Inferior parietal cortex (tissue), 1 donor: ENCODE results near the gene TMEM150C.
"Not testable (repeated sequence)": the region's sequence is repeated elsewhere in the genome, so short reads cannot be mapped to it uniquely, and the experiment has no call there.

ENCODE experiments used
- DNase-seq: peaks from one replicate; pipeline ENCODE4 v3.0.0-alpha.2; 2016; ENCODE audit errors: extremely low spot score

Gene TMEM150C

GRCh38 chr4:82569076-82569475 lies 7.3 kb upstream of the TMEM150C start:
- no peak for DNase-seq

GRCh38 chr4:82567444-82567843 lies 5.7 kb upstream of the TMEM150C start:
- DNase-seq = no peak

- DNase-seq = no peak
Observed at GRCh38 chr4:82562564-82562854, 721 bp upstream of the TMEM150C start.

GRCh38 chr4:82560853-82561785 lies 669 bp downstream of the TMEM150C start:
- DNase-seq = peak; percentile 7

GRCh38 chr4:82559735-82560120 lies 2.1 kb downstream of the TMEM150C start:
- no peak for DNase-seq

- DNase-seq = not testable (repeated sequence)
Observed at GRCh38 chr4:82559090-82559734, 2.6 kb downstream of the TMEM150C start.

GRCh38 chr4:82555276-82555675 lies 6.5 kb downstream of the TMEM150C start:
- no peak for DNase-seq

GRCh38 chr4:82553020-82553419 lies 8.8 kb downstream of the TMEM150C start:
- DNase-seq = no peak

GRCh38 chr4:82551734-82552133 lies 10.1 kb downstream of the TMEM150C start:
- DNase-seq = no peak

- not testable (repeated sequence) for DNase-seq
Observed at GRCh38 chr4:82547850-82548249, 13.9 kb downstream of the TMEM150C start.

- DNase-seq = no peak
Observed at GRCh38 chr4:82543131-82543530, 18.7 kb downstream of the TMEM150C start.

- DNase-seq = no peak
Observed at GRCh38 chr4:82542642-82543041, 19.1 kb downstream of the TMEM150C start.

GRCh38 chr4:82529322-82529721 lies 32.5 kb downstream of the TMEM150C start:
- no peak for DNase-seq

- DNase-seq = no peak
Observed at GRCh38 chr4:82528868-82529267, 32.9 kb downstream of the TMEM150C start.

- DNase-seq = no peak
Observed at GRCh38 chr4:82528074-82528473, 33.7 kb downstream of the TMEM150C start.

- DNase-seq = no peak
Observed at GRCh38 chr4:82525307-82525911, 36.4 kb downstream of the TMEM150C start.

GRCh38 chr4:82524570-82525152 lies 37.1 kb downstream of the TMEM150C start:
- no peak for DNase-seq

- DNase-seq = no peak
Observed at GRCh38 chr4:82523179-82523578, 38.6 kb downstream of the TMEM150C start.

- DNase-seq = no peak
Observed at GRCh38 chr4:82522472-82522871, 39.3 kb downstream of the TMEM150C start.

- DNase-seq = no peak
Observed at GRCh38 chr4:82521283-82521682, 40.5 kb downstream of the TMEM150C start.

- DNase-seq = no peak
Observed at GRCh38 chr4:82519776-82520175, 42.0 kb downstream of the TMEM150C start.

- DNase-seq = no peak
Observed at GRCh38 chr4:82519072-82519471, 42.7 kb downstream of the TMEM150C start.
